Measurements from ENCODE around the gene BFAR. TPM values are rescaled to one million over a fixed set of nuclear protein-coding genes. Genes with fewer than 3 reads are reported as not detected.

Gene BFAR
- total RNA-seq, result 10 to 100 TPM; 53.4 to 65.1 (median 60.5) TPM

GRCh38 chr16:14632693-14633569, at the start of gene BFAR:
TSS of gene BFAR (plus strand) at chr16:14632951. CDS start at chr16:14644347, 11,396 bp downstream.
- H3K9me3 ChIP-seq, result no peaks in the 10 kb centered on the region
- TF ChIP-seq CTCF (IDR thresholded peaks at IDR 0.05) (no peak), POLR2AphosphoS5 (IDR thresholded peaks at IDR 0.05) (peak; percentile 99), POLR2A (IDR thresholded peaks at IDR 0.05) (peak; percentile 94 to 96)
- H3K36me3 ChIP-seq, result peaks cover 0 to 7% of the 10 kb centered on the region in 2 donors
- ATAC-seq, result peak; percentile 93
- H3K27me3 ChIP-seq, result no peaks in the 10 kb centered on the region
- peak within 1 kb of the TSS; percentile 78 to 98 (median 92) for H3K27ac ChIP-seq
- WGBS, 2 donors (ENCODE audit: low coverage in 1 of 2), result 0 to 3% methylated on average over 7 to 15 of the region's 69 CpGs
- peak within 1 kb of the TSS; percentile 75 to 93 for H3K4me3 ChIP-seq
- peaks cover 0 to 86% (median 20%) of the 10 kb centered on the region in 3 donors for H3K4me1 ChIP-seq

GRCh38 chr16:14585287-14585686, 47.5 kb upstream of the BFAR start:
- no peak for ATAC-seq
- Histone ChIP-seq H3K4me3 (no peak overlapping the region), H3K4me1 (no peaks in the 10 kb centered on the region), H3K27ac (no peak overlapping the region), H3K9me3 (no peaks in the 10 kb centered on the region), H3K36me3 (peaks cover 0 to 96% of the 10 kb centered on the region in 2 donors), H3K27me3 (no peaks in the 10 kb centered on the region)
- TF ChIP-seq POLR2AphosphoS5 (IDR thresholded peaks at IDR 0.05) (no peak), POLR2A (IDR thresholded peaks at IDR 0.05) (no peak), EP300 (IDR thresholded peaks at IDR 0.05) (no peak), CTCF (IDR thresholded peaks at IDR 0.05) (no peak)
- 100% methylated on average over 3 of the region's 3 CpGs for WGBS, 2 donors (ENCODE audit: low coverage in 1 of 2)

- 62 to 69% methylated on average over 3 of the region's 3 CpGs for WGBS, 2 donors (ENCODE audit: low coverage in 1 of 2)
- peaks cover 0 to 96% of the 10 kb centered on the region in 2 donors for H3K36me3 ChIP-seq
- no peaks in the 10 kb centered on the region for H3K27me3 ChIP-seq
- H3K4me1 ChIP-seq, result no peaks in the 10 kb centered on the region
- ATAC-seq, result no peak
- no peak overlapping the region for H3K4me3 ChIP-seq
- H3K27ac ChIP-seq, result no peak overlapping the region
- TF ChIP-seq CTCF (IDR thresholded peaks at IDR 0.05), result no peak
- H3K9me3 ChIP-seq, result no peaks in the 10 kb centered on the region
Observed at GRCh38 chr16:14586637-14587305, 46.0 kb upstream of the BFAR start.

- no peak overlapping the region for H3K27ac ChIP-seq
- no peaks in the 10 kb centered on the region for H3K9me3 ChIP-seq
- 32 to 38% methylated on average over 2 of the region's 2 CpGs for WGBS, 2 donors (ENCODE audit: low coverage in 1 of 2)
- H3K4me1 ChIP-seq, result no peaks in the 10 kb centered on the region
- peaks cover 4 to 98% of the 10 kb centered on the region in 2 donors for H3K36me3 ChIP-seq
- ATAC-seq, result no peak
- H3K4me3 ChIP-seq, result no peak overlapping the region
- TF ChIP-seq POLR2A (IDR thresholded peaks at IDR 0.05) (no peak), EP300 (IDR thresholded peaks at IDR 0.05) (no peak), CTCF (IDR thresholded peaks at IDR 0.05) (peak; percentile 12 to 48 (median 40)), POLR2AphosphoS5 (IDR thresholded peaks at IDR 0.05) (no peak)
- H3K27me3 ChIP-seq, result no peaks in the 10 kb centered on the region
Observed at GRCh38 chr16:14600164-14600563, 32.6 kb upstream of the BFAR start.
